ENCODE results near the gene DDC. TPM values are rescaled to one million over a fixed set of nuclear protein-coding genes. Genes with fewer than 3 reads are reported as not detected.

The DDC gene
- total RNA-seq, 1 experiment from 2014 or later = not detected

DNA sequence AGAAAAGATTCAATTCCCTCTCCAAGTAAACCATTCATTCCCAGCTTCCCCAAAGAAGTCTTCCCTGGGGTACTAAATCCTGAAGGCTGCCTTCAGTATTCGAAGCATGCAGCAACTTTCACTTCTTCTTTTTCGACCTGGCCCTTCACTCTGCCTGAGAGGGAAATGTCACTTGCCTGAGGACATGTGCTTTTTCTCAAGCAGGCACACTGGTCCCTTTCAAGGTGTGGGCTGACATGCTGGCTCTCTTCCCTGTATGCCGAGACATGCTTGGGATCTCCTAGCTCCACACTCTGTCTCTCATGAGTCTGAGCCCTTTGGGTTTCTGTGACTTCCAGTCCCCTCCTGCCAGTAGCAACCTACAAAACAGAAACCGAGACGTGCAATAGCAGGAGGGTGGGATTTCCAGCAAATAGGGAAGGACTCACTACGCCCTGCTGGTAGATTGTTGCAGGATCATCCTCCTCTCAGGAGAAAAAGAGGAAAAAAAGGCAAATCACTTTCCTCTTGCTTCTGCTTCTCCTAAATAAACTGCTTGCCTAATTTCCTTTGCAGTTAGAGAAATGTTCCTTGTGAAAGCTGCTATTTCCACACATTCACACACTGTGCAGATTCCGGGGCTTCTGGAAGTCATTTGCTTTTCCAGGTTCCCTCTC lies 148.6 kb downstream of the DDC start:
- DNase-seq (ENCODE audit: low read depth) = no peak

DNA sequence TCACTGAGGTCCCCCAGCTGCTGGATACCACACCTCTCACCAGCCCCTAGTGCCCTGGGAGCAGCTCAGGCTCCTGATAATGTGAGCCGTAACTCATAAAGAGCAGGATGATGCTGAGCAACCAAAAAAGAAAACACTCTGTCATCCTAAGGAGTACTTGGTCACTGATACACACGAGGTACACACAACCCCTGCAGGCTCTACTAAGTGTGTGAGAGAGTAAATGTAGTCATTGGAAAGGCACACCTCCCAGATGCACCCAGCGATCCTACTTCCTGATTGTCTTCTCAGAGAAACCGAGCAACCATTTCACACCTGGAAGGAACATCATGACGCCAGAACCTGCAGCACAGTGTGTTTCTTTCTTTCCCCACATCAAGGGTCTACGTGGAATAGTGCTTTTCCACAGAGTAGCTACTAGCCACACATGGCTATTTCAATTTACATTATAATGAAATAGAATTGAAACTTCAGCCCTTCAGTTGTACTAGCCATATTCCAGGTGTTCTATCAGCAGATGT lies 149.3 kb downstream of the DDC start:
- no peak for DNase-seq (ENCODE audit: low read depth)

DNA sequence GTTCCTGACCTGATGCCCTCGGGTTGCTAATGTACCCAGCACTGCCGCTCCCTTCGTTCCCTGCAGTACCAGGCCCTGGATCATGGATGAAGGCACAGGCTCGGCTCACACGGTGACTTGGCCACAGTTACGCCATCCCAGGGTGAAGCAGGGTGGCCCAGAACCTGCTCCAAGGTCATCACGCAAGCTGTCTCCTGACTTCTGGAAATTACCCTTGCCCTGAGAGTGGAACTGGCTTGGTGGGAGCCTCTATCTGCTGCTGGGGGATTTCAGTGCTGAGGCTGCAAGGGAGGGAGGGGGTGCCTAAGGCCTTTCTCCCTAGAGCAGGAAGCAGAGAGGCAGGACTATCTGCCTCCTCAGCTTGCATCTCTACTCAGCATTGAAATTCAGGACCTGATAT lies 151.6 kb downstream of the DDC start:
- no peak for DNase-seq (ENCODE audit: low read depth)

DNA sequence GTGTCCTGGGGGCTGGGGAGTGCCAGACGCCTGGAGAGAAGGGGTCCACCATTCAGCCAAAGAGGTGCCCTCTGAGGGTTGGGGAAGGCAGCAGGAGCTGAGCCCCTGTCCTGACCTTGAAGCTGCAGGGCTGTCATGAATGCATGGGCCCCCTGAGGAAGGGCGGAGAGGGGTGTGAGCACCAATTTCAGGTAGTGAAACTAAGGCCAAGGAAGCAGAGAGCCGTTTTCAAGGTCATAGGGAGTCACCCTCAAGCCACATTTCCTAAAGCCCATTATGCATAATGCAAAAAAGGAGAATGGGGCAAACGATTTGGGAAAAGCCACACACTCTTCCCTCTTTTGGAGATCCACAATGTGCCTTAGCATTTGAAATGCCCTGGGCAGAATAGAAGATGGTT lies 152.2 kb downstream of the DDC start:
- DNase-seq (ENCODE audit: low read depth) = no peak

DNA sequence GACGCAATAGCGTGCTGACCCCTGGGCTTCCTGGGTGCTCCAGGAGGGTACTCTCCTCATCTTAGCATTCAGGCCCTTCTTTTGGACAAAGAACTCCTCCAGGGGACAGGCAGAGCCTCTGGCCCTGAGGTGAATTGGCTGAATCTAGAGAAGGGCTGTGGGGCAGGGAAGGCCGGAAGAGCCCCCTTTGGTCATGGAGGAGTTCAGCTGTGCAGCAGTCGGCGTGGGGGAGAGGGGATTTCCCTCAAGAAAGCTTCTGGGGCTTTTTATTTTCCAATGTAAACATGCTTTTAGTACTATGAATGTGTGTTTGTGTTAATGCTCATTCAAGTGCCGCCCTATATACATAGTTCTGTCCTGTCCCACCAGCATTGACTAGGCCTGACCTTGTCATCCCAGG lies 153.9 kb downstream of the DDC start:
- DNase-seq (ENCODE audit: low read depth) = no peak

DNA sequence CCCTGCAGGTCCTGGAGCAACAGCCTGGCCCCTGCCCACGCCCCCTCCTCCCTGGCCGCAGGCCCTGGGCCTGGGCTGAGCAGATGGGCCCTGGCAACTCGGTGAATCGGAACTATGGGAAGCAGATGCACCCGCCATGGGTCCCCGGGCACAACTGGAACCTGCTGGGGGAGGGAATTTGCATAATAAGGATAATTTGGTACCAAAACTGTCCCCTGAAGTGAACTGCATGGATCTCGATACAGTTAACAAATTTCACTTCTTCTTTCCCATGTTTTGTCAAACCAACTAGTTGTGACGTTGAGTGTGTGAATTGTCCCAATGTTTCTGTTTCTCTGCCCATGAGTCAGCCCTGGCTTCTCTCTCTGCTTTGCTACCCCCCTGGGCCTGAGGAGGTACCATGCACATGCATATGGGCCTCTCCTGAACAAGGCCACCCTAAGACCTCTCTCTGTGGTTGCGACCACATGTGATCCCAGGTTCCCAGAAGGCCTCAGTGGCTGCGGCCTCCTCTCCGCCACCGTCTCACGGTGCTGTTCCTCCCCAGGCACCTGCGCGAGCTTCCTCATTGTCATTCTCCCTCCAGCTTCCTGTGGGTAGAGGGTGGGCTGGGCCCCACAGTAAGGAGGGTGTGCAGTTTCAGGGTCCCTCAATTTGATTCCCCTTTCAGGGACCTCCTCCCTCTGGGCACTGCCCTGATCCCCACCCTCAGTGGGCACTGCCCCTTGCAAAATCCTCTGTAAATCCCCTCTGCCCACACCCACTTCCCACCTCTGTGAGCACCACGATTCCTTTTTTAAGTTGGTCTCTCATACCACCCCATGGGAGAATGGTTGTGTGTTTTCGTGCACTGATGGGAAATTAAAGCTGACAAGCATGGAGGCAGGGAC lies 155.1 kb downstream of the DDC start:
- DNase-seq (ENCODE audit: low read depth) = no peak

Other genes starting within 250 kb of the DDC start
- 32.0 and 33.1 TPM in 2 replicates for gene FIGNL1, start 115.1 kb downstream of the DDC start, total RNA-seq (2014; rRNA removed; shearing (Covaris generic))
- 0.10 and 0.20 TPM in 2 replicates for gene GRB10, start 217.5 kb upstream of the DDC start, total RNA-seq (2014; rRNA removed; shearing (Covaris generic))